ENCODE measurements around the gene SEC31B. TPM values are rescaled to one million over a fixed set of nuclear protein-coding genes. Genes with fewer than 3 reads are reported as not detected.

The SEC31B gene
- total RNA-seq, 1 donor from 2014 or later: 8.5 TPM

DNA sequence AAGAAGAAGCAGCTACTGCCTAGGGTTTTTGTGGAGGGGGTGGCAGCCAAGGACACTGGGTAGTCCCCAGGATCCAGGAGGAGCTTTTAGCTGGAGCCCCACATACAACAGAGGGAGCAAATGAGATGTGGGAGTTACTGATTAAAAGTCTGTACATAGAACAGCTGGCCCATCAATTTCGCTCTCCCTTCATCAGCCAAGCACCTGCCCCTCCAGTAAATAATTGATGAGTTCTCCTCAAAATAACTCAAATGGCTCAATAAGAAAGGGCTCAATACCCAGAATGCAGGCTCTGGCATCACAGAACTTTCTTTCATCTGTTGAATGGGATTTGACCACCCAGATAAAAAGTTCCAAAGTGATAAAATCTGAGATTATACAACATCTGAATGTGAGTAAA, 72.0 kb downstream of the SEC31B start:
- Mint-ChIP-seq H3K4me1 (ENCODE audit: low read depth) (no peaks in the 10 kb centered on the region), H3K36me3 (ENCODE audit: low read depth) (no peaks in the 10 kb centered on the region), H3K27ac (ENCODE audit: unreplicated experiment) (no peak overlapping the region), H3K9me3 (ENCODE audit: low read depth) (peaks cover 8% of the 10 kb centered on the region), H3K4me3 (ENCODE audit: unreplicated experiment) (no peak overlapping the region), H3K27me3 (ENCODE audit: low read depth) (peaks cover 29% of the 10 kb centered on the region)
- TF ChIP-seq CTCF (IDR thresholded peaks at IDR 0.05): no peak
- no peak for DNase-seq (ENCODE audit: low spot score)

GRCh38 chr10:100446130-100446761, 73.4 kb downstream of the SEC31B start:
- no peak for DNase-seq (ENCODE audit: low spot score)
- Mint-ChIP-seq H3K36me3 (ENCODE audit: low read depth) (no peaks in the 10 kb centered on the region), H3K27ac (ENCODE audit: unreplicated experiment) (no peak overlapping the region), H3K4me1 (ENCODE audit: low read depth) (no peaks in the 10 kb centered on the region), H3K27me3 (ENCODE audit: low read depth) (peaks cover 23% of the 10 kb centered on the region), H3K9me3 (ENCODE audit: low read depth) (peaks cover 8% of the 10 kb centered on the region), H3K4me3 (ENCODE audit: unreplicated experiment) (no peak overlapping the region)
- TF ChIP-seq CTCF (IDR thresholded peaks at IDR 0.05): no peak

- no peak for DNase-seq (ENCODE audit: low spot score)
- TF ChIP-seq CTCF (IDR thresholded peaks at IDR 0.05): no peak
- no peak overlapping the region for H3K4me3 Mint-ChIP-seq (ENCODE audit: unreplicated experiment)
- no peak overlapping the region for H3K27ac Mint-ChIP-seq (ENCODE audit: unreplicated experiment)
- peaks cover 18% of the 10 kb centered on the region for H3K27me3 Mint-ChIP-seq (ENCODE audit: low read depth)
- H3K36me3 Mint-ChIP-seq (ENCODE audit: low read depth): no peaks in the 10 kb centered on the region
- peaks cover 8% of the 10 kb centered on the region for H3K9me3 Mint-ChIP-seq (ENCODE audit: low read depth)
- H3K4me1 Mint-ChIP-seq (ENCODE audit: low read depth): no peaks in the 10 kb centered on the region
Observed at GRCh38 chr10:100442548-100442947, 77.1 kb downstream of the SEC31B start.

DNA sequence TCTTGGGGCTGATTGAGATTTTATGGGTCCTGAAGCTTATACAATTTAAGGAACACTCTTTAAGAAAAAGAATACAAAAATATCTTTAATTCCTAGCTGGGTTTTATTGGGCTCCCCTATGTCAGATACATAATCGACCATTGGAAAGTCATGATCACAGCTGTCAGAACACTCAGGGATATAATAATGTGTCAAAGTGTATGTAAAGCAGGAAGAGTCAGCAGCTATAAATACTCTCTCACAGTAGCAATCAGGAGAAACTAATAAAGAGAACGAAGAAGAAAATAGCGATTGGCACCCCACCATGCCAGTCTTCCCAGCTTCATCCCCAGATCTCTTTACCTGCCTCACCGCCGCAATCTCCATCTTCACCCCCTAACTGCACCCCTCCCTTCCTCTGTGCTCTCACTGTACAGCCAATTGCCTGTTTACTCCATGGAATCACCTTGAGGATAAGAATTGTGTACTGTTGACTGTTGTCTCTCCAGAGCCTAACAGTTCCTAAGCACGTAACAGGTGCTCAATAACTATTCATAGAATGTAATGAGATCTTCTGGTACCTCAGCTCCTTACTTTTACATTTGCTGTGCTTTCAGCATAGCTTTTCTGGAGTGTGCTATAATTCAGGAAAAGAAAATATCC, 80.9 kb downstream of the SEC31B start:
- H3K4me1 Mint-ChIP-seq (ENCODE audit: low read depth): no peaks in the 10 kb centered on the region
- no peaks in the 10 kb centered on the region for H3K9me3 Mint-ChIP-seq (ENCODE audit: low read depth)
- H3K36me3 Mint-ChIP-seq (ENCODE audit: low read depth): no peaks in the 10 kb centered on the region
- DNase-seq (ENCODE audit: low spot score): no peak
- TF ChIP-seq CTCF (IDR thresholded peaks at IDR 0.05): no peak
- no peak overlapping the region for H3K4me3 Mint-ChIP-seq (ENCODE audit: unreplicated experiment)
- no peak overlapping the region for H3K27ac Mint-ChIP-seq (ENCODE audit: unreplicated experiment)
- peaks cover 6% of the 10 kb centered on the region for H3K27me3 Mint-ChIP-seq (ENCODE audit: low read depth)

Other genes starting within 250 kb of the SEC31B start
- 25.9 to 35.1 TPM (median 29.7 TPM) in 3 replicates for gene BLOC1S2, start 233.2 kb downstream of the SEC31B start, total RNA-seq
- not detected in 3 replicates for gene PKD2L1, start 189.6 kb downstream of the SEC31B start, total RNA-seq
- gene SCD, start 172.6 kb downstream of the SEC31B start, total RNA-seq: 54.4 to 74.1 TPM (median 72.2 TPM) in 3 replicates
- not detected in 3 replicates for gene WNT8B, start 56.9 kb downstream of the SEC31B start, total RNA-seq
- 124 to 134 TPM (median 127 TPM) in 3 replicates for gene NDUFB8, start 10.0 kb upstream of the SEC31B start, total RNA-seq
- gene HIF1AN, start 16.1 kb upstream of the SEC31B start, total RNA-seq: 39.2 to 50.8 TPM (median 43.1 TPM) in 3 replicates
- 0.62 to 0.87 TPM in 2 of 3 replicates, not detected in the other for gene PAX2, start 225.7 kb upstream of the SEC31B start, total RNA-seq